Kidney tubule cell (primary cell): Measurements from ENCODE around the gene SLC7A6OS.

Experiments
- DNase-seq: peaks from one replicate; pipeline ENCODE4 v3.0.0-alpha.2; 2018; ENCODE audit warnings: low spot score

SLC7A6OS gene

DNA sequence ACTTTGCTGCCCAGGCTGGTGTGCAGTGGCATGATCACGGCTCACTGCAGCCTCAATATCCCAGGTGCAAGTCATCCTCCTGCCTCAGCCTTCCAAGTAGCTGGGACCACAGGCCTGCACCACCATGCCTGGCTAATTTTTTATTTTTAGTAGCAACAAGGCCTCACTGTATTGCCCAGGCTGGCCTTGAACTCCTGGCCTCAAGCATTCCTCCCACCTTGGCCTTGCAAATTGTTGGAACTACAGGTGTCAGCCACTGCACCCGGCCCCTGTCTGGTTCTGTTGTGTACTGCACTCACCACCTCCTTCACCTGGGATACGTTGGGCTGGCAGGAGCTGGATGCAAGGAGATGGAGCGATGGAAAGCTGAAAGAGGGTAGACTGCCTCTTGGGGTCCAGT is 57.0 kb downstream of the SLC7A6OS start:
- no peak for DNase-seq

DNA sequence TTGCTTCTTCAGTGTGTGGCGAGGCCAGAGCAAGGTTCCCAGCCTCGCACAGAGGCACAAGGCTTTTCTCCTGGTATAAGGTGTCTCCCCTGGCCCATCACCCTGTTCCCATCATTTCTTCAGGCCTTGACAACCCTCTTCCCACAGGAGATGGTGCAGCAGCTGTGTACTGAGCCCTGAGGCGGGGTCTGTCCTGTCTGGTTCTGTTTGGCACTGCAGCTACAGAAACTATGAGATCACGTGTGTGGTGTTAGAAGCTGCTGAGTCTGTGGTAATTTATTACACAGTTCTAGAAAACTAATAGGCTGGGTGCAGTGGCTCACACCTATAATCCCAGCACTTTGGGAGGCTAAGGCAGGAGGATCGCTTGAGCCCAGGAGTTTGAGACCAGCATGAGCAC is 58.4 kb downstream of the SLC7A6OS start:
- DNase-seq = no peak

- no peak for DNase-seq
Measured at GRCh38 chr16:68251832-68252231, 58.9 kb downstream of the SLC7A6OS start.

DNA sequence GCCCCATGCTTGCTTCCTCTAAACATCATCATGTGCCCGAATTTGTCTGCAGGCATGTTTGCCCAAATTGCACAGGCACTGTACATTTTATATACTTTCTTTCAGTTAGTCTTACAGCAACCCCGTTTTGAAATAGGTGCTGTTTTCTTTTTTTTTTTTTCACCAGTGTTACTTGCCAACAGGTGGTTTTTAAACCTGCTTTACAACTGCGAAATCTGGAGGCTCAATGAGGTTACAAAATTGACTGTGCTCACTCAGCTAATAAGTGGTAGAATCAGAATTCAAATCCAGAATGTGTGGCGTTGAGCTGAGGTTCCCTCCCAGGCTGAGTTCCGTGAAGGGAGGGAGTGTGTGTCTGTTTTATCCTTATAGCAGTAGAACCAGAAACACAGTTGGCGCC is 59.8 kb downstream of the SLC7A6OS start:
- no peak for DNase-seq

DNA sequence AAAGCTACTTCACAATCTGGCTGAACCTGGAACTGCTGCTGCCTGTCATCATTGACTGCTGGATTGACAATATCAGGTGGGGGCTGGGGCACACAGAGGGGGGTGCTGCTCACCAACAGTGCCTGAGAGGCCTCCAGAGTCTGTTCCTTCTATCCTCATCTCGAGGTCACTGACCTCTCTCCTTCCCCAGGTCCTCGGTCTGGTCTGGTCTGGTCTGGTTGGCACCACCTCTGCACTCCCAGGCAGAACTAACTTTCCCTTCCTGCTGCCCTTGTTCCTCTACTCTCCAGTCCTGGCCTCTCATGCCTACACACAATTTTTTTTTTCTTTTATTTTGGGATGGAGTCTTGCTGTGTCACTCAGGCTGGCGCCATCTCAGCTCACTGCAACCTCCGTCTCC is 61.4 kb downstream of the SLC7A6OS start:
- DNase-seq = no peak
